8988T (cell line): ENCODE measurements around the gene CHAMP1.
"Not testable (repeated sequence)": the region's sequence is repeated elsewhere in the genome, so short reads cannot be mapped to it uniquely, and the experiment has no call there.

Experiments
- DNase-seq: peaks from one replicate; pipeline ENCODE4 v3.0.0; 2011

Gene CHAMP1

GRCh38 chr13:114303700-114304327 is 10.5 kb upstream of the CHAMP1 start:
- no peak for DNase-seq

DNA sequence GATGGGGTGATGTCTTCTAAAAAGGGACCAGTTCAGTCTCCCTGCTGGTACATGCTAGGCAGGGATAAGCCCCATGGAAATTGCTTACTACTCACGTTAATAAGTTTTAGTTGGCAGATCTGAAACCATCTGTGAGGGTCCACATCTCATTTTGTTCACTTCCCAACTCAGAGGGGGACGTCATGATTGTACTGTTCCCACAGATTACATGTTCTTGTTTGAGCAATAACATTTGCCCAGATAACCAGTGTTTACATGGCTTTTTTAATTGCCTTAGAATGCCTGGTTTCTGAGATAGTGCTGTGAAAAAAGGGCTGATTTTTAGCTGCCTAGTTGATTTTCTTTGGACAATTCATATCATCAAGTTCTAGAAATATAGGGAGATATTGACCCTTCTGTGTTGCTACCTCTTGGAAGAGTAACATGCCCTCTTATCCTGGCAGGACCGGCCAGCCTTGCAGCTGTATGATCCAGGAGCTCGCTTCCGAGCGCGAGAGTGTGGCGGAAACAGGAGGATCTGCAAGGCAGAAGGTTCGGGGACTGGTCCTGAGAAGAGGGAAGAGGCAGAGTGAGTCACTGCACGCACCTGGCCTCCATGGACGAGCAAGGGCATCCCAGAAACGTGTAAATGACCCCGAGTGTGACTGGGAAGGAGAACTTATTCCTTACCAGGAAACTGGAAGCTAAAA is 9.8 kb upstream of the CHAMP1 start:
- DNase-seq = no peak

DNA sequence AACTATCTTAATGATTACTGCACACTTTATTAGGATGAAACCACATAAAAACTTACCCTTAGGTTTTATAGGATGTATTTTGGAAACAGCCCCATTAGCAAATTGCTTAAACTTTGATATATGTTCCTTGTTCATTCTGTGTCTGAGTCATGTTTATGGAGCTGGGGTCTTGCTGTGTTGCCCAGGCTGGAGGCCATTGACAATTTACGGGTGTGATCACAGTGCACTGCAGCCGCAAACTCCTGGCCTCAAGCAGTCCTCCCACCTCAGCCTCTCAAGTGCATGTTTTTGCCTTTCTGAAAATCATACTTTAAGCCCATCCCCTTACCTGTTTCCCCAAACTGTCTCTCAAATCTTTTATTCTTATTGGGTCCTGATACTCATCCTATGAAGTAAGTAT is 5.2 kb upstream of the CHAMP1 start:
- no peak for DNase-seq

DNA sequence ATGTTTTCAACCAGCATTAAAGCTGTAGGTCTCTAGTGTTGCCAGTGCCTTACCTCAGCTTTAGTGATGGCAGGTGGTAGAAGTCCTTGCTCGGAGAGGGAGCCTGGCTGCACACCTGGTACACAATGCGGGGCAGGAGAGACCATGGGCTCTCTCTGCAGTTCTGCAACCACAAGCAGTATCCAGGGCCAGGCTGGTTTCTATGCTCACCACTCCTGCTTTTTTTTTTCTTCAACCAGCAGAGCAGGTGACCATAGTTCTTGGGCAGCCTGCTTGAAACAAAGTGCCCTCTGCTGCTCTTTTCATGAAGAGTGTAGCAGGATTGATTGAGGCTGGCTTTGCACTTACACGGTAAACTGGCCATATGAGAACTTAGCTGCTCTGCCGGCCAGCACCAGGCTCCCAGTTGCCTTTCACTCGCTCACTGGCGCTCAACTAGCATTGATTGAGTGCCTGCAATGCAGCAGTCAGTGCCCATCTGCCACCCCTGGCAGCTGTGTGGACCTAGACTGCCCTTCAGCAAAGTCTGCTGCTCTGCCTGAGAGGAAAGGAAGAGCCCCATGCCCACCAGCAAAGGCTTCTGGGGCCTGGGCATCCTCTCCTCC is 4.4 kb upstream of the CHAMP1 start:
- DNase-seq = no peak

DNA sequence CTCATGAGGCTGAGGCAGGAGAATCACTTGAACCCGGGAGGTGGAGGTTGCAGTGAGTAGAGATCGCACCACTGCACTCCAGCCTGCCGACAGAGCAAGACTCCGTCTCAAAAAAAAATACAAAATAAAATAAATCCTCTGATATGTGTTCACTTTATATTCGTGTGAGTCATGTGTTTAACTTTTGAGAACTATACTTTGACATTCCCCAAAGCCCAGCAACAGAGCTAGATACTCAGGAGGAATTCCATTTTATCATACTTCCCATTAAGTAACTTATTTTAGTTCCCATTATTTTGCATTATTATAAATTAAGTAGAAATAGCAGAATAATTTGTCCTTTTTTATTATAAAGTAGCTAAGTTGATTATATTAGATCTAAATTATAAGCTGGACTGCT is 3.3 kb upstream of the CHAMP1 start:
- no peak for DNase-seq

DNA sequence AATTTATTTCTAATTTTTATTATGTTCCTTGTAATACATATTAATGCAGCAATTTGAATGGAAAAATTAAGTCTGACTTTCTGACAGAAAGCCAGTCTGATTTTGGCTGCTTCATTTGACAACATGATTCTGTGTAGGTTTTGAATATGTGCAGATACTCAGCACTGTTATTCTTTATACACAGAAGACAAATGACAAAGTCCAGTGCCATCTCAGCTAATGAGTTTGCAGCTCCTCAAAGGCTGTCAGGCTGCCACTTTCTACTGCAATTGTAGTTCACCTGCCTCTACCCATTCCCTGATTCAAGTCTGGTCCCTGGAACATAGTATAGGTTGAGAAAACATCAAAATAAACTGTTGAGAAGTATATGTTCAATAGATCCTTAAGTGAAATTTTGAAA is 2.9 kb upstream of the CHAMP1 start:
- no peak for DNase-seq

DNA sequence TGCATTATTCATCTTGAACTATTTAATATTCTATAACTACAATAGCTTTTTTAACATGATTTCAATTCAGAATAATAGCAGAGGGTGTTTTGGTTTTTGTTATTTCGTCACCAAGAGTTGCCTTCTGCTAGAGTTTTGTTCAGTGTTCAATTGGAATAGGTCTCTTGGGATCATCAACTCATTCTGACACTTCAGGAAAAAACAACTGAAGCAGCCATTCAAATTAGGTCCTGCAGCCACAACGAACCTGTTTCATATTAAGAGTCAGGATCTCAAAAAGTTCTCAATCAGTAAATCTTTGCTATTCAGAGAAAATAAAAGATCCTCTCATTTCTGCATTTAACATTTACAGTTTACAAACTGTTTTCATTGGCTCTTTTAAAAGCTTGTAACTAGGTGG is 2.4 kb upstream of the CHAMP1 start:
- no peak for DNase-seq

GRCh38 chr13:114313061-114313860 is 1.0 kb upstream of the CHAMP1 start:
- no peak for DNase-seq

- no peak for DNase-seq
Measured at GRCh38 chr13:114315074-114315785, 927 bp downstream of the CHAMP1 start.

GRCh38 chr13:114318624-114319023 is 4.3 kb downstream of the CHAMP1 start:
- no peak for DNase-seq

GRCh38 chr13:114319441-114319913 is 5.2 kb downstream of the CHAMP1 start:
- DNase-seq = no peak

DNA sequence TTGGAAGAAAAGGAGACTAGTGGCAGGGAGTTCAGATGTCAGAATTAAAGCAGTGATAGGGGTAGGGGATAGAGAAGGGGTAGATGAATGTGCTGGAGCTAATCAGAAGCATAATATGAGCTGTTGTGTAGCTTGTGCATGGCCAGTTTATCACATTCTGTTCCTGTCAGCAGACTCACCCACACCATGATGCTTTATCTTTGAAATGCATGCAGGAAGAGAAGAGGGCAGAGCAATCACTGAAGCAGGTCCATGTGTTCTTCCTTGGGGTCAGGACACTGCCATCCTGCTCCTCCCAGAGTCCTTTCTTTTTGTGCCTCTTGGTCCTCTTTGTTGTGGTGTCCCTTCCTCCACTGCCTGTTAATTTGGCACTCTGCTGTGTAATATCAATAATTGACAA is 5.8 kb downstream of the CHAMP1 start:
- no peak for DNase-seq

DNA sequence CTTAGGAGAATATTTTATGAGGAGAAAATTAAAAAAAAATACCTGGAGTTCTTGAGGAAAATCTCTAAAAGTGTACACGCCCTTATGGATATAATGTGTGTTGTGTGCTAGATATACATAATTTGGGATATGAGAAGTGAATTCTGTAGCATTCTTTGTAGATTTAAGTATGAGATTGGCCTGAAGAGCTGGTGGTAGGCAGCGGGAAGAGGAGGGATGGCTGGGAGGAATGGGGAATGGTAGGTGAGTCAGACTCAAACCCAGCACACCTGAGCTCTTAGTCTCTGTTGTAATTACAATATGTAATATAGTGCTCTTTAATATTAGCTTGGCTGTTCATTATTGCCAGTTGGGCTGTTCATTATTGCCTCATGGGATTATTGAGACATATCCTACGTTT is 7.0 kb downstream of the CHAMP1 start:
- no peak for DNase-seq

DNA sequence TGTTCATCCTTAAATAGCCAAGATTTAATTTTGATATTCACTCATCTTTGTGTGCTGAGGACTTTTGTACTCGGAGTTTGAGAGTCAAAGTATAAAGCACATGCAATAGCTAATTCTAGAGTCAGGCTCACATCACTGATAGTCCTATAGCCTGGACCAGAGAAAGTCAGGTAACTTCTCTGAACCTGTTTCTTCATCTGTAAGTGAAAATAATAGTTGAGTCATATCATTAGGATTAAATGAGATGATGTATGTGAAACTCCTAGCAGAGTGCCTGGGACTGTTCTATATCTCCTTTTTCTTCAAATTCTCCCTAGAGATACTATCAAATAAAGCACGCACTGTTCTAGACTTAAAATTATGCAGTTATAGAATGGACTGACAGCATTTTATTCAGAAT is 9.0 kb downstream of the CHAMP1 start:
- DNase-seq = no peak

DNA sequence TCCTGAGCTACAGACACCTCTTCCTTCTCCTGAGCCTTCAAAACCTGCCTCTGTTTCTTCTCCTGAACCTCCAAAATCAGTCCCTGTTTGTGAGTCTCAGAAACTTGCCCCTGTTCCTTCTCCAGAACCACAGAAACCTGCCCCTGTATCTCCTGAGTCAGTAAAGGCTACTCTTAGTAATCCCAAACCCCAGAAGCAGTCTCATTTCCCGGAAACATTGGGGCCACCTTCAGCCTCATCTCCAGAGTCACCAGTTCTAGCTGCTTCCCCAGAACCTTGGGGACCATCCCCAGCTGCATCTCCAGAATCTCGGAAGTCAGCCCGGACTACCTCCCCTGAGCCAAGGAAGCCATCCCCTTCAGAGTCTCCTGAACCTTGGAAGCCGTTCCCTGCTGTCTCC is 10.0 kb downstream of the CHAMP1 start:
- no peak for DNase-seq

GRCh38 chr13:114325729-114326128 is 11.4 kb downstream of the CHAMP1 start:
- no peak for DNase-seq

- DNase-seq = no peak
Measured at GRCh38 chr13:114328034-114328433, 13.7 kb downstream of the CHAMP1 start.

DNA sequence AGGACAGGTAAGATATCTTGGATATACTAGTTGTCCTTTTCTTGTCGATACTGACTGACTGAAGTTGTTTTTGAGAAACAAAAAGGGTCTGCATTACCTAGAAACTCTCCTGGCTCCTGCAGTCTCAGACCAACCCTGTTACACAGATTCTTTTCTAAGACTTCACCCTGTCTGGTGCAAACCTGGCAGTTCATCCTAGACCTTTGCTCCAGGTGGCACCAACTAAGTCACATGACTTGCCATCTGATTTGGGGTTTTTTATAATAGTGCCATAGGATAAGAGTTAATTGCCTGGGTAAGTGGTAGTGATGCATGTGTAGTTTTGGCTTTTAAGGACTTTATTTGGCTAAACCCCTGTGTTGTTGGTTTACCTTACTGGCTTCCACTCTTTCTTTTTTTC is 14.3 kb downstream of the CHAMP1 start:
- DNase-seq = no peak

DNA sequence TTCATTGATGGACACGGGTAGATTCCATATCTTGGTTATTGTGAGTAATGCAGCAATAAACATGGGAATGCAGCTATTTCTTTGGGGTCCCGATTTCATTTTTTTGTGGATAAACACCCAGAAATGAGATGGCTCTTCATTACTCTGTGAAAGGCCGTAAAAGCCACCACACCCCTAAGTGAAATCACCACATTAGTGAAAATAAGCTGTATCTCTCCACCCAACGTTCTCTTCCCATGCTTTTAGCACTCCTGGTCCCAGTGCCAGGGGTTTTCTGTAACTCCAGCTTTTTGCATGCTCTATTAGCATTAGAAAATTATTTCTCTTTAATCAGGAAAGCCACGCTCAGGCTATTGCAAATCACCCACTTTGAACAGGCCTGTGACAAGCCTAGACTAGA is 15.8 kb downstream of the CHAMP1 start:
- no peak for DNase-seq

DNA sequence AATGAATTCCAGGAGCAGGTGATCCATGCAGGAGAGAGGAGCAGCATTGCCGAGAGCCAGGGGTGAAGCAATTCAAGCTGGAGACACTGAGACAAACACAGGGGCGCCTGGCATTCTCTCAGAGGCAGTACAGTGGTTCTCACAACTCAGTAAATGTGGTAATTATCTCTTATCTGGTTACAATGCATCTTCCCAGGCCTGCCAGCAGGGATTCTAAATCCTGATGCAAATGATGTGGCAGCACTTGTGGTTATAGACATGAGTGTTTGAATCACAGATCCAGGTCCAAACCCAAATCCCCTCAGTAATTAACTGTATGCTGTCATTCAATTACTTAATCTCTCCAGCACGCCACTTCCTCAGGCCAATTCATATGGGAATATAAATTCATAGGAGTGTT is 19.6 kb downstream of the CHAMP1 start:
- DNase-seq = not testable (repeated sequence)

- no peak for DNase-seq
Measured at GRCh38 chr13:114334305-114335053, 20.2 kb downstream of the CHAMP1 start.

DNA sequence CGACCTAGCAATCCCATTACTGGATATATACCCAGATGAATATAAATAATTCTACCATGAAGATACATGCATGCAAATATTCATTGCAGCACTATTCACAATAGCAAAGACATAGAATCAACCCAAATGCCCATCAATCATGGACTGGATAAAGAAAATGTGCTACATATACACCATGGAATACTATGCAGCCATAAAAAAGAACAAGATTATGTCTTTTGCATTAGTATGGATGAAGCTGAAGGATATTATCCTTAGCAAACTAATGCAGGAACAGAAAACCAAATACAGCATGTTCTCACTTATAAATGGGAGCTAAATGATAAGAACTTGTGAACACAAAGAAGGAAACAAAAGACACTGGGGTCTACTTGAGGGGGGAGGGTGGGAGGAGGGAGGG is 22.2 kb downstream of the CHAMP1 start:
- not testable (repeated sequence) for DNase-seq
